Measurements from ENCODE around the gene LSM7.

LSM7 gene

GRCh38 chr19:2328401-2329148, at the start of gene LSM7, which contains the start of gene SPPL2B:
LSM7 (minus strand) TSS chr19:2328586; CDS start chr19:2328566, 20 bp downstream.
SPPL2B (plus strand) TSS chr19:2328684; CDS start chr19:2328710, 26 bp downstream.
- DNase-seq, result peak; percentile 81

- DNase-seq, result peak; percentile 50
Observed at GRCh38 chr19:2376784-2377519, 48.6 kb upstream of the LSM7 start.

- DNase-seq, result no peak
Observed at GRCh38 chr19:2375353-2376121, 47.2 kb upstream of the LSM7 start.

- no peak for DNase-seq
Observed at GRCh38 chr19:2374808-2375207, 46.4 kb upstream of the LSM7 start.

GRCh38 chr19:2372076-2372612, 43.8 kb upstream of the LSM7 start:
- no peak for DNase-seq

- DNase-seq, result no peak
Observed at GRCh38 chr19:2371656-2372055, 43.3 kb upstream of the LSM7 start.

GRCh38 chr19:2365201-2365970, 37.0 kb upstream of the LSM7 start:
- no peak for DNase-seq

GRCh38 chr19:2363419-2363818, 35.0 kb upstream of the LSM7 start:
- no peak for DNase-seq

- DNase-seq, result no peak
Observed at GRCh38 chr19:2362970-2363300, 34.5 kb upstream of the LSM7 start.

- DNase-seq, result no peak
Observed at GRCh38 chr19:2362046-2362969, 33.9 kb upstream of the LSM7 start.

GRCh38 chr19:2361246-2362045, 33.1 kb upstream of the LSM7 start:
- peak; percentile 24 for DNase-seq

- no peak for DNase-seq
Observed at GRCh38 chr19:2360833-2361232, 32.4 kb upstream of the LSM7 start.

GRCh38 chr19:2359992-2360685, 31.8 kb upstream of the LSM7 start, which contains the start of gene TMPRSS9:
TMPRSS9 (plus strand) TSS chr19:2360265; CDS start chr19:2389786, 29,521 bp downstream.
- no peak for DNase-seq

- no peak for DNase-seq
Observed at GRCh38 chr19:2358548-2359173, 30.3 kb upstream of the LSM7 start.

GRCh38 chr19:2357279-2358206, 29.2 kb upstream of the LSM7 start:
- no peak for DNase-seq

- DNase-seq, result no peak
Observed at GRCh38 chr19:2356036-2356646, 27.8 kb upstream of the LSM7 start.

All from NCI-H146 (cell line).